GM12873 (cell line): ENCODE measurements around the gene ZBTB40.

Source experiments
- CTCF ChIP-seq: IDR thresholded peaks from 2 replicates; pipeline ENCODE4 v1.5.1; 2012; ENCODE audit warnings: low read depth, mild to moderate bottlenecking, moderate library complexity, low read length, control low read depth; ENCODE audit not compliant: insufficient read depth; ENCODE audit errors: missing control alignments

Gene ZBTB40

GRCh38 chr1:22471610-22472009, 20.0 kb downstream of the ZBTB40 start:
- no peak for TF ChIP-seq CTCF

GRCh38 chr1:22472596-22472995, 20.9 kb downstream of the ZBTB40 start:
- no peak for TF ChIP-seq CTCF

DNA sequence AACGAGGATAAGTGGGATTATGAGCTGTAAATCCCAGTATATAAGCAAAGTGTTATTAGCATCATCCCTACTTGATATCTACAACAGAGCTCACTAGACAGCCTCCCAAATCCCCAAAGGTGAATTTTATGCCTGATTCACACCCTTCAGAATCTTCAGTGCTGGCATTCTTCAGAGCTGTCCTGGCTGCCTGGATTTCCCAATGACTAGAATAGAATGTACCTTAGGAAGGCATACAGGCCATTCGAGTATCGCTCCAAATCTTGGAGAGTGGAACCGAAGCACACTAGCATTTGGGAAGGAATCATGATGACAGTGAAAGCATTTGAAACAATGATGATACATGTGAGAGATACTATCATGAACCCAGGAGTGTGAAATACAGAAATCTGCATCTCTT, 22.3 kb downstream of the ZBTB40 start:
- TF ChIP-seq CTCF, result no peak

DNA sequence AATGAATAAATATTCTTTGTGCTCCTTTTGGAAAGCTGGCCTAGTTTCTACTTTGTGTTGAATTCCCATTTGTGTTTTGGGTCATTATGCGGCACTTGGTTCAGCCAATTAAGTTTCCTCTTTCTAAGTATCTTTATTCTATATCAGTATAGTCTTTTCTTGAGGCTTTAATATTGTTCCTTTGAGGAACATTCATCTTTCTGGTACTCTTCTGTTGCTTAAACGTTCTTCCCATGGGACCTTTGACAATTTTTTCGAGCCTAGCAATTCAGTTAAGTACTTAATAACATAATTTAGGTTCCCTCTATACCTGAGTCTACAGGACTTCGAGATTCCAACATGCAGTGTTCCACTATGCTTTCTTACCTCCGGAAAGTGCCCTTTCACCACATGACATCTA, 24.9 kb downstream of the ZBTB40 start:
- TF ChIP-seq CTCF, result no peak

- TF ChIP-seq CTCF, result no peak
These were observed 31.5 kb downstream of the ZBTB40 start for GRCh38 chr1:22483121-22483520.

DNA sequence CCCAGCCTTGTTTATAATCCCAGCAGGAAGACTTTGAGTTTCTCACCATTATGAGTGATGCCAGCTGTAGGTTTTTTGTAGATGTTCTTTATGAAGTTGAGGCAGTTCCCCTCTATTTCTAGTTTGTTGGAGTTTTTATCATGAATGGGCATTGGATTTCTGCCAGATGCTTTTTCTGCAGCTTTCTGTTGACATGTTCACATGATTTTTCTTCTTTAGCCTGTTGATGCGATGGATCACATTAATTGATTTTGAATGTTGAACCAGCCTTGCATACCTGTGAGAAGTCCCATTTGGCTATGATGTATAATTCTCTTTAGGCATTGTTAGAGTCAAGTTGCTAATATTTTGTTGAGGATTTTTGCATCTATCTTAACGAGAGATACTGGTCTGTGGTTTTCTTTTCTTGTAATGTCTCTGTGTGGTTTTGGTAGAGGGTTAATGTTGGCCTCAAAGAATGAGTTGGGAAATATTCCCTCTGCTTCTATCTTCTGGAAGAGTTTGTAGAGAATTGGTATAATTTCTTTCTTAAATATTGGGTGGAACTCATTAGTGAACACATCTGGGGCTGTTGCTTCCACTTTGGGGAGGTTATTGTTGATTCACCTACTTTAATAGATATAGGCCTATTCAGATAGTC, 33.2 kb downstream of the ZBTB40 start:
- no peak for TF ChIP-seq CTCF

GRCh38 chr1:22485431-22485830, 33.8 kb downstream of the ZBTB40 start:
- TF ChIP-seq CTCF, result no peak
